HEK293 (cell line): ENCODE data around the gene ZNF845.

Experiments
- BCL11A ChIP-seq: fragments of 450-650 bp; formaldehyde crosslinking; IDR thresholded peaks from 2 replicates; pipeline ENCODE4 v1.5.1; 2016; ENCODE audit warnings: low read depth, missing biosample characterization, missing genetic modification characterization
- EGR2 ChIP-seq: fragments of 450-650 bp; formaldehyde crosslinking; IDR thresholded peaks from 2 replicates; pipeline ENCODE4 v1.5.1; 2016; ENCODE audit warnings: low read depth, missing biosample characterization, missing genetic modification characterization
- GLI4 ChIP-seq: fragments of 450-650 bp; formaldehyde crosslinking; IDR thresholded peaks from 2 replicates; pipeline ENCODE4 v1.5.1; 2016; ENCODE audit warnings: missing biosample characterization, missing genetic modification characterization
- GLIS2 ChIP-seq: fragments of 450-650 bp; formaldehyde crosslinking; IDR thresholded peaks from 2 replicates; pipeline ENCODE4 v1.5.1; 2016; ENCODE audit warnings: missing biosample characterization, missing genetic modification characterization
- KLF7 ChIP-seq: fragments of 450-650 bp; formaldehyde crosslinking; IDR thresholded peaks from 2 replicates; pipeline ENCODE4 v1.5.1; 2016; ENCODE audit warnings: missing biosample characterization, missing genetic modification characterization, borderline replicate concordance
- OSR2 ChIP-seq: fragments of 450-650 bp; formaldehyde crosslinking; IDR thresholded peaks from 2 replicates; pipeline ENCODE4 v1.5.1; 2016; ENCODE audit warnings: missing biosample characterization, missing genetic modification characterization
- PRDM1 ChIP-seq: fragments of 450-650 bp; formaldehyde crosslinking; IDR thresholded peaks from 2 replicates; pipeline ENCODE4; 2016; ENCODE audit warnings: missing biosample characterization, missing genetic modification characterization
- PRDM10 ChIP-seq: fragments of 450-650 bp; formaldehyde crosslinking; IDR thresholded peaks from 2 replicates; pipeline ENCODE4 v1.5.1; 2016; ENCODE audit warnings: missing biosample characterization, missing genetic modification characterization
- REST ChIP-seq: fragments of 450-650 bp; formaldehyde crosslinking; IDR thresholded peaks from 2 replicates; pipeline ENCODE4 v1.5.1; 2016; ENCODE audit warnings: missing biosample characterization, missing genetic modification characterization
- ZBTB20 ChIP-seq: fragments of 450-650 bp; formaldehyde crosslinking; IDR thresholded peaks from 2 replicates; pipeline ENCODE4 v1.5.1; 2016; ENCODE audit warnings: missing biosample characterization, missing genetic modification characterization
- ZBTB8A ChIP-seq: fragments of 450-650 bp; formaldehyde crosslinking; IDR thresholded peaks from 2 replicates; pipeline ENCODE4 v1.5.1; 2016; ENCODE audit warnings: missing biosample characterization, missing genetic modification characterization
- ZFP69B ChIP-seq: fragments of 450-650 bp; formaldehyde crosslinking; IDR thresholded peaks from 2 replicates; pipeline ENCODE4 v1.5.1; 2016; ENCODE audit warnings: missing biosample characterization, missing genetic modification characterization
- ZNF175 ChIP-seq: fragments of 450-650 bp; formaldehyde crosslinking; IDR thresholded peaks from 2 replicates; pipeline ENCODE4 v1.5.1; 2016; ENCODE audit warnings: missing biosample characterization, missing genetic modification characterization
- ZNF341 ChIP-seq: fragments of 450-650 bp; formaldehyde crosslinking; IDR thresholded peaks from 2 replicates; pipeline ENCODE4; 2016; ENCODE audit warnings: low read depth, missing biosample characterization, missing genetic modification characterization
- ZNF391 ChIP-seq: fragments of 450-650 bp; formaldehyde crosslinking; IDR thresholded peaks from 2 replicates; pipeline ENCODE4 v1.5.1; 2016; ENCODE audit warnings: low read depth, missing biosample characterization, missing genetic modification characterization, borderline replicate concordance
- ZNF394 ChIP-seq: fragments of 450-650 bp; formaldehyde crosslinking; IDR thresholded peaks from 2 replicates; pipeline ENCODE4 v1.5.1; 2016; ENCODE audit warnings: missing biosample characterization, missing genetic modification characterization, mild to moderate bottlenecking, moderate library complexity, borderline replicate concordance
- ZNF404 ChIP-seq: fragments of 450-650 bp; formaldehyde crosslinking; IDR thresholded peaks from 2 replicates; pipeline ENCODE4 v1.5.1; 2017; ENCODE audit warnings: missing biosample characterization, missing genetic modification characterization
- ZNF433 ChIP-seq: fragments of 450-650 bp; formaldehyde crosslinking; IDR thresholded peaks from 2 replicates; pipeline ENCODE4 v1.5.1; 2016; ENCODE audit warnings: missing biosample characterization, missing genetic modification characterization, low read depth
- ZNF560 ChIP-seq: fragments of 450-650 bp; formaldehyde crosslinking; IDR thresholded peaks from 2 replicates; pipeline ENCODE4 v1.5.1; 2017; ENCODE audit warnings: missing biosample characterization, missing genetic modification characterization, borderline replicate concordance
- ZSCAN30 ChIP-seq: fragments of 450-650 bp; IDR thresholded peaks from 2 replicates; pipeline ENCODE4 v1.5.1; 2018; ENCODE audit warnings: missing biosample characterization, mild to moderate bottlenecking, missing genetic modification characterization, moderate library complexity
- TF ChIP-seq, protein P1 (sequence below): fragments of 450-650 bp; formaldehyde crosslinking; IDR thresholded peaks from 2 replicates; pipeline ENCODE4 v1.5.1; 2016; ENCODE audit warnings: missing biosample characterization, missing genetic modification characterization
- TF ChIP-seq, protein P2 (sequence below): fragments of 450-650 bp; formaldehyde crosslinking; IDR thresholded peaks from 2 replicates; pipeline ENCODE4 v1.5.1; 2016; ENCODE audit warnings: missing biosample characterization, missing genetic modification characterization
- TF ChIP-seq, protein P3 (sequence below): fragments of 450-650 bp; formaldehyde crosslinking; IDR thresholded peaks from 2 replicates; pipeline ENCODE4 v1.5.1; 2016; ENCODE audit warnings: missing biosample characterization, missing genetic modification characterization
- TF ChIP-seq, protein P4 (sequence below): fragments of 450-650 bp; formaldehyde crosslinking; IDR thresholded peaks from 2 replicates; pipeline ENCODE4 v1.5.1; 2017; ENCODE audit warnings: missing biosample characterization, missing genetic modification characterization

Gene ZNF845

GRCh38 chr19:53365899-53366493 is 32.4 kb downstream of the ZNF845 start (continued):
- TF ChIP-seq ZNF433 (no peak), OSR2 (tag by site-specific recombination) (no peak), ZNF391 (tag by site-specific recombination) (no peak), KLF7 (no peak), ZNF341 (no peak), PRDM10 (tag by site-specific recombination) (no peak), PRDM1 (tag by site-specific recombination) (no peak), ZNF175 (no peak), ZNF394 (no peak), ZBTB8A (tag by site-specific recombination) (no peak), ZFP69B (tag by site-specific recombination) (no peak), GLIS2 (tag by site-specific recombination) (peak; percentile 61; the same call in 1 of the 2 replicates), ZSCAN30 (no peak), BCL11A (tag by site-specific recombination) (no peak), EGR2 (tag by site-specific recombination) (no peak), ZBTB20 (tag by site-specific recombination) (peak; percentile 43; the same call in 1 of the 2 replicates), REST (tag by site-specific recombination) (no peak), GLI4 (tag by site-specific recombination) (no peak), ZNF404 (no peak), ZNF560 (tag by site-specific recombination) (no peak)
- TF ChIP-seq, protein P1, sequence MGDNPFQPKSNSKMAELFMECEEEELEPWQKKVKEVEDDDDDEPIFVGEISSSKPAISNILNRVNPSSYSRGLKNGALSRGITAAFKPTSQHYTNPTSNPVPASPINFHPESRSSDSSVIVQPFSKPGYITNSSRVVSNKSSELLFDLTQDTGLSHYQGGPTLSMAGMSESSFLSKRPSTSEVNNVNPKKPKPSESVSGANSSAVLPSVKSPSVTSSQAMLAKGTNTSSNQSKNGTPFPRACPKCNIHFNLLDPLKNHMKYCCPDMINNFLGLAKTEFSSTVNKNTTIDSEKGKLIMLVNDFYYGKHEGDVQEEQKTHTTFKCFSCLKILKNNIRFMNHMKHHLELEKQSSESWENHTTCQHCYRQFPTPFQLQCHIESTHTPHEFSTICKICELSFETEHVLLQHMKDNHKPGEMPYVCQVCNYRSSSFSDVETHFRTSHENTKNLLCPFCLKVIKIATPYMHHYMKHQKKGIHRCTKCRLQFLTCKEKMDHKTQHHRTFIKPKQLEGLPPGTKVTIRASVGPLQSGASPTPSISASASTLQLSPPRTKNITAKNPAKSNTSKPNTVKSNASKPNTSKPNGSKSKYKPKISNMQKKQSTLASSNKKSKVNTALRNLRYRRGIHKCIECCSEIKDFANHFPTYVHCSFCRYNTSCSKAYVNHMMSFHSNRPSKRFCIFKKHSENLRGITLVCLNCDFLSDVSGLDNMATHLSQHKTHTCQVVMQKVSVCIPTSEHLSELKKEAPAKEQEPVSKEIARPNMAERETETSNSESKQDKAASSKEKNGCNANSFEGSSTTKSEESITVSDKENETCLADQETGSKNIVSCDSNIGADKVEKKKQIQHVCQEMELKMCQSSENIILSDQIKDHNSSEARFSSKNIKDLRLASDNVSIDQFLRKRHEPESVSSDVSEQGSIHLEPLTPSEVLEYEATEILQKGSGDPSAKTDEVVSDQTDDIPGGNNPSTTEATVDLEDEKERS (tag by site-specific recombination) = no peak
- TF ChIP-seq, protein P2, sequence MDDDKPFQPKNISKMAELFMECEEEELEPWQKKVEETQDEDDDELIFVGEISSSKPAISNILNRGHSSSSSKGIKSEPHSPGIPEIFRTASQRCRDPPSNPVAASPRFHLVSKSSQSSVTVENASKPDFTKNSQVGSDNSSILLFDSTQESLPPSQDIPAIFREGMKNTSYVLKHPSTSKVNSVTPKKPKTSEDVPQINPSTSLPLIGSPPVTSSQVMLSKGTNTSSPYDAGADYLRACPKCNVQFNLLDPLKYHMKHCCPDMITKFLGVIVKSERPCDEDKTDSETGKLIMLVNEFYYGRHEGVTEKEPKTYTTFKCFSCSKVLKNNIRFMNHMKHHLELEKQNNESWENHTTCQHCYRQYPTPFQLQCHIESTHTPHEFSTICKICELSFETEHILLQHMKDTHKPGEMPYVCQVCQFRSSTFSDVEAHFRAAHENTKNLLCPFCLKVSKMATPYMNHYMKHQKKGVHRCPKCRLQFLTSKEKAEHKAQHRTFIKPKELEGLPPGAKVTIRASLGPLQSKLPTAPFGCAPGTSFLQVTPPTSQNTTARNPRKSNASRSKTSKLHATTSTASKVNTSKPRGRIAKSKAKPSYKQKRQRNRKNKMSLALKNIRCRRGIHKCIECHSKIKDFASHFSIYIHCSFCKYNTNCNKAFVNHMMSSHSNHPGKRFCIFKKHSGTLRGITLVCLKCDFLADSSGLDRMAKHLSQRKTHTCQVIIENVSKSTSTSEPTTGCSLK (tag by site-specific recombination) = no peak
- TF ChIP-seq, protein P3, sequence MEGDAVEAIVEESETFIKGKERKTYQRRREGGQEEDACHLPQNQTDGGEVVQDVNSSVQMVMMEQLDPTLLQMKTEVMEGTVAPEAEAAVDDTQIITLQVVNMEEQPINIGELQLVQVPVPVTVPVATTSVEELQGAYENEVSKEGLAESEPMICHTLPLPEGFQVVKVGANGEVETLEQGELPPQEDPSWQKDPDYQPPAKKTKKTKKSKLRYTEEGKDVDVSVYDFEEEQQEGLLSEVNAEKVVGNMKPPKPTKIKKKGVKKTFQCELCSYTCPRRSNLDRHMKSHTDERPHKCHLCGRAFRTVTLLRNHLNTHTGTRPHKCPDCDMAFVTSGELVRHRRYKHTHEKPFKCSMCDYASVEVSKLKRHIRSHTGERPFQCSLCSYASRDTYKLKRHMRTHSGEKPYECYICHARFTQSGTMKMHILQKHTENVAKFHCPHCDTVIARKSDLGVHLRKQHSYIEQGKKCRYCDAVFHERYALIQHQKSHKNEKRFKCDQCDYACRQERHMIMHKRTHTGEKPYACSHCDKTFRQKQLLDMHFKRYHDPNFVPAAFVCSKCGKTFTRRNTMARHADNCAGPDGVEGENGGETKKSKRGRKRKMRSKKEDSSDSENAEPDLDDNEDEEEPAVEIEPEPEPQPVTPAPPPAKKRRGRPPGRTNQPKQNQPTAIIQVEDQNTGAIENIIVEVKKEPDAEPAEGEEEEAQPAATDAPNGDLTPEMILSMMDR (tag by site-specific recombination) = no peak
- TF ChIP-seq, protein P4, sequence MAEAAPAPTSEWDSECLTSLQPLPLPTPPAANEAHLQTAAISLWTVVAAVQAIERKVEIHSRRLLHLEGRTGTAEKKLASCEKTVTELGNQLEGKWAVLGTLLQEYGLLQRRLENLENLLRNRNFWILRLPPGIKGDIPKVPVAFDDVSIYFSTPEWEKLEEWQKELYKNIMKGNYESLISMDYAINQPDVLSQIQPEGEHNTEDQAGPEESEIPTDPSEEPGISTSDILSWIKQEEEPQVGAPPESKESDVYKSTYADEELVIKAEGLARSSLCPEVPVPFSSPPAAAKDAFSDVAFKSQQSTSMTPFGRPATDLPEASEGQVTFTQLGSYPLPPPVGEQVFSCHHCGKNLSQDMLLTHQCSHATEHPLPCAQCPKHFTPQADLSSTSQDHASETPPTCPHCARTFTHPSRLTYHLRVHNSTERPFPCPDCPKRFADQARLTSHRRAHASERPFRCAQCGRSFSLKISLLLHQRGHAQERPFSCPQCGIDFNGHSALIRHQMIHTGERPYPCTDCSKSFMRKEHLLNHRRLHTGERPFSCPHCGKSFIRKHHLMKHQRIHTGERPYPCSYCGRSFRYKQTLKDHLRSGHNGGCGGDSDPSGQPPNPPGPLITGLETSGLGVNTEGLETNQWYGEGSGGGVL (tag by site-specific recombination) = no peak
